HepG2 (cell line): ENCODE data around the gene RPL6. TPM values are rescaled to one million over a fixed set of nuclear protein-coding genes. Genes with fewer than 3 reads are reported as not detected.

ENCODE experiments used
- ELK4 ChIP-seq: sonication (generic); formaldehyde crosslinking; IDR thresholded peaks from 2 replicates; pipeline ENCODE4 v1.9.0; 2021; ENCODE audit warnings: missing genetic modification reagents, borderline replicate concordance
- FUBP1 ChIP-seq: sonication (generic); formaldehyde crosslinking; IDR thresholded peaks from 2 replicates; pipeline ENCODE4 v1.5.1; 2020; ENCODE audit warnings: missing genetic modification reagents, mild to moderate bottlenecking, borderline replicate concordance
- JUN ChIP-seq: sonication (generic); formaldehyde crosslinking; IDR thresholded peaks from 2 replicates; pipeline ENCODE4 v1.4.0; 2020; ENCODE audit warnings: mild to moderate bottlenecking, missing genetic modification reagents
- KMT2B ChIP-seq: IDR thresholded peaks from 2 replicates; pipeline ENCODE4 v1.6.1; 2016; ENCODE audit warnings: missing genetic modification reagents, missing compliant biosample characterization
- MBD4 ChIP-seq: IDR thresholded peaks from 2 replicates; pipeline ENCODE4 v1.6.1; 2012; ENCODE audit warnings: low read length, inconsistent platforms, borderline replicate concordance
- SNAPC2 ChIP-seq: sonication (generic); formaldehyde crosslinking; IDR thresholded peaks from 2 replicates; pipeline ENCODE4 v1.8.1; 2022; ENCODE audit warnings: mild to moderate bottlenecking, missing genetic modification reagents
- SRSF9 ChIP-seq: fragments of 200-400 bp; formaldehyde crosslinking; IDR thresholded peaks from 2 replicates; pipeline ENCODE4 v1.6.1; 2018; ENCODE audit warnings: borderline replicate concordance, mild to moderate bottlenecking, low read depth, low read length; ENCODE audit not compliant: insufficient read depth, poor library complexity, severe bottlenecking
- STAT5B ChIP-seq: sonication (generic); formaldehyde crosslinking; IDR thresholded peaks from 2 replicates; pipeline ENCODE4 v1.4.0; 2020; ENCODE audit warnings: missing genetic modification reagents
- UBTF ChIP-seq: sonication (generic); formaldehyde crosslinking; IDR thresholded peaks from 2 replicates; pipeline ENCODE4 v1.4.0; 2020; ENCODE audit warnings: mild to moderate bottlenecking, missing genetic modification reagents
- ZFYVE20 ChIP-seq: sonication (generic); formaldehyde crosslinking; IDR thresholded peaks from 2 replicates; pipeline ENCODE4 v1.8.0; 2023; ENCODE audit warnings: low read depth, mild to moderate bottlenecking, moderate library complexity, missing genetic modification reagents, borderline replicate concordance
- ZNF12 ChIP-seq: sonication (generic); formaldehyde crosslinking; IDR thresholded peaks from 2 replicates; pipeline ENCODE4 v1.5.0; 2020; ENCODE audit warnings: missing genetic modification reagents
- ZNF224 ChIP-seq: sonication (generic); formaldehyde crosslinking; IDR thresholded peaks from 2 replicates; pipeline ENCODE4 v1.5.0; 2020; ENCODE audit warnings: mild to moderate bottlenecking, missing genetic modification reagents
- ZNF326 ChIP-seq: sonication (generic); formaldehyde crosslinking; IDR thresholded peaks from 2 replicates; pipeline ENCODE4 v1.4.0; 2020; ENCODE audit warnings: missing genetic modification reagents, borderline replicate concordance
- ZNF383 ChIP-seq: sonication (generic); formaldehyde crosslinking; IDR thresholded peaks from 2 replicates; pipeline ENCODE4 v1.4.0; 2020; ENCODE audit warnings: missing genetic modification reagents, mild to moderate bottlenecking, borderline replicate concordance
- ZNF598 ChIP-seq: sonication (generic); formaldehyde crosslinking; IDR thresholded peaks from 2 replicates; pipeline ENCODE4 v1.5.1; 2020; ENCODE audit warnings: mild to moderate bottlenecking, missing genetic modification reagents, borderline replicate concordance
- ZNF674 ChIP-seq: sonication (generic); formaldehyde crosslinking; IDR thresholded peaks from 2 replicates; pipeline ENCODE4 v1.5.0; 2020; ENCODE audit warnings: low read depth, mild to moderate bottlenecking, missing genetic modification reagents
- ZNF737 ChIP-seq: sonication (generic); formaldehyde crosslinking; IDR thresholded peaks from 2 replicates; pipeline ENCODE4 v1.5.0; 2020; ENCODE audit warnings: missing genetic modification reagents, mild to moderate bottlenecking, borderline replicate concordance
- ZNF816 ChIP-seq: sonication (generic); formaldehyde crosslinking; IDR thresholded peaks from 2 replicates; pipeline ENCODE4 v1.8.0; 2022; ENCODE audit warnings: missing genetic modification reagents, mild to moderate bottlenecking, borderline replicate concordance
- polyA plus RNA-seq, 8 experiments: library from polyadenylated mRNA; depleted of rRNA in 3 of 8; stranded (reverse) in 7 of 8; unstranded in 1 of 8; fragments of >200 nt; fragmentation: Illumina TruSeq in 4 of 8; extraction: Trizol in 4 of 8; gene quantifications; 2 replicates each; pipeline versions ENCODE4 v1.2.1 to v1.2.3, GENCODE V29; 2011 to 2016; ENCODE audit warnings: low read depth in 4 of 8, missing spikeins in 1 of 8, mixed read lengths in 1 of 8; ENCODE audit not compliant: insufficient read depth in 1 of 8
- total RNA-seq, 5 experiments: library from RNA; depleted of rRNA; stranded (reverse); fragments of >200 nt; fragmentation: Illumina TruSeq; extraction: Trizol; gene quantifications; 2 replicates each; pipeline ENCODE4 v1.2.3, GENCODE V29; 2016; ENCODE audit warnings: low read depth in 1 of 5

RPL6 gene
- total and polyA plus RNA-seq, 2 of the 13 experiments (the other 11 are each of a cell fraction or from before 2014, with no cell fraction given), result 1,551 to 1,719 TPM

- TF ChIP-seq STAT5B (CRISPR knock-in tag) (no peak), ZFYVE20 (no peak), ZNF224 (peak; percentile 92; the same call in 1 of the 2 replicates), ZNF737 (CRISPR knock-in tag) (no peak), ZNF326 (CRISPR knock-in tag) (no peak), ZNF598 (peak; percentile 97; the same call in 1 of the 2 replicates), ELK4 (CRISPR knock-in tag) (no peak), SNAPC2 (no peak; the same call in 1 of the 2 replicates), MBD4 (no peak), ZNF816 (CRISPR knock-in tag) (peak; percentile 92; the same call in 1 of the 2 replicates), ZNF12 (no peak), UBTF (CRISPR knock-in tag) (peak; percentile 62; the same call in 1 of the 2 replicates), ZNF674 (0 out of 2 replicates have a peak, but pooled peaks have one; percentile 31), ZNF383 (CRISPR knock-in tag) (peak; percentile 87; the same call in 1 of the 2 replicates), FUBP1 (CRISPR knock-in tag) (no peak), KMT2B (peak; percentile 84), SRSF9 (no peak), JUN (CRISPR knock-in tag) (0 out of 2 replicates have a peak, but pooled peaks have one; percentile 50)
Observed at GRCh38 chr12:112409064-112409905, at the start of gene RPL6 (continued).
